Neural cell (in vitro differentiated cells): Measurements from ENCODE around the gene PCNX2.

Experiments
- CTCF ChIP-seq: fragments of 450-650 bp; IDR thresholded peaks from 2 replicates; pipeline ENCODE4 v1.5.1; 2014; ENCODE audit warnings: antibody characterized with exemption, mild to moderate bottlenecking, moderate library complexity; ENCODE audit not compliant: poor library complexity, severe bottlenecking
- EP300 ChIP-seq: fragments of 450-650 bp; conservative IDR thresholded peaks from 2 replicates; pipeline ENCODE4 v1.6.1; 2014; ENCODE audit warnings: antibody characterized with exemption, mild to moderate bottlenecking, moderate library complexity; ENCODE audit not compliant: poor library complexity, severe bottlenecking
- EZH2 ChIP-seq: fragments of 200-600, 300-800 bp; shearing (Covaris generic), sonication (generic); IDR thresholded peaks from 2 replicates; pipeline ENCODE4 v1.6.1; 2014; ENCODE audit warnings: antibody characterized with exemption, low read length, borderline replicate concordance, mild to moderate bottlenecking; ENCODE audit not compliant: insufficient read depth, poor library complexity, severe bottlenecking
- MXI1 ChIP-seq: fragments of 450-650 bp; conservative IDR thresholded peaks from 2 replicates; pipeline ENCODE4 v1.6.1; 2014; ENCODE audit warnings: antibody characterized with exemption, mild to moderate bottlenecking; ENCODE audit not compliant: poor library complexity, severe bottlenecking
- POLR2AphosphoS5 ChIP-seq: IDR thresholded peaks from 2 replicates; pipeline ENCODE4 v1.6.1; 2012
- RAD21 ChIP-seq: fragments of 450-650 bp; conservative IDR thresholded peaks from 2 replicates; pipeline ENCODE4 v1.6.1; 2014; ENCODE audit warnings: antibody characterized with exemption, mild to moderate bottlenecking, moderate library complexity
- REST ChIP-seq: IDR thresholded peaks from 2 replicates; pipeline ENCODE4 v1.6.1; 2012; ENCODE audit warnings: borderline replicate concordance
- SMC3 ChIP-seq: fragments of 450-650 bp; conservative IDR thresholded peaks from 2 replicates; pipeline ENCODE4 v1.6.1; 2014; ENCODE audit warnings: antibody characterized with exemption, mild to moderate bottlenecking, moderate library complexity; ENCODE audit not compliant: poor library complexity
- TAF1 ChIP-seq: IDR thresholded peaks from 2 replicates; pipeline ENCODE4 v1.6.1; 2012; ENCODE audit warnings: low read depth

- TF ChIP-seq EP300: no peak
- no peak for TF ChIP-seq CTCF
- no peak for TF ChIP-seq EZH2
- no peak for TF ChIP-seq REST
- no peak for TF ChIP-seq POLR2AphosphoS5
- no peak for TF ChIP-seq RAD21
- TF ChIP-seq SMC3: no peak
- no peak for TF ChIP-seq TAF1
- TF ChIP-seq MXI1: no peak
These were observed 112.9 kb downstream of the PCNX2 start for GRCh38 chr1:233182587-233182986.
